Natural killer cell (primary cell): ENCODE measurements around the gene P2RY12. TPM values are rescaled to one million over a fixed set of nuclear protein-coding genes. Genes with fewer than 3 reads are reported as not detected.
"Not testable (repeated sequence)": the region's sequence is repeated elsewhere in the genome, so short reads cannot be mapped to it uniquely, and the experiment has no call there.

Experiments
- ATAC-seq, 3 donors: fragments of 150-1000 bp in 2 of 3; fragments of 200-7000 bp in 1 of 3; cut with Tn5 transposase; 1 replicate in 1 of 3; 2 replicates in 2 of 3; pipeline ENCODE4 v1.10.0; 2021; ENCODE audit warnings: mild to moderate bottlenecking in 2 of 3, moderate library complexity in 2 of 3
- DNase-seq, 2 donors: peaks; one replicate each; pipeline versions ENCODE4 v3.0.0 to v3.0.0-alpha.2; 2013 to 2021; ENCODE audit warnings: mixed read lengths in 1 of 2
- H3K27ac ChIP-seq: one replicate; pipeline ENCODE4 v1.5.1; 2013; ENCODE audit warnings: mild to moderate bottlenecking, low read length
- H3K27me3 ChIP-seq: one replicate; pipeline ENCODE4 v1.6.1; 2013; ENCODE audit warnings: low read length; ENCODE audit not compliant: control insufficient read depth, insufficient read depth
- H3K36me3 ChIP-seq: one replicate; pipeline ENCODE4 v1.6.1; 2013; ENCODE audit warnings: low read length; ENCODE audit not compliant: control insufficient read depth, insufficient read depth
- H3K4me1 ChIP-seq: one replicate; pipeline ENCODE4 v1.6.1; 2013; ENCODE audit warnings: low read length; ENCODE audit not compliant: control insufficient read depth, insufficient read depth
- H3K4me3 ChIP-seq: one replicate; pipeline ENCODE4 v1.5.1; 2013; ENCODE audit warnings: low read length
- H3K9me3 ChIP-seq: one replicate; pipeline ENCODE4 v1.6.1; 2013; ENCODE audit warnings: low read length; ENCODE audit not compliant: control insufficient read depth, insufficient read depth
- H3K27ac Mint-ChIP-seq, 2 donors: one replicate each; pipeline ENCODE4 v1.8.0; 2022; ENCODE audit warnings: mild to moderate bottlenecking in 2 of 2, mixed read lengths in 2 of 2, moderate library complexity in 1 of 2
- H3K27me3 Mint-ChIP-seq, 2 donors: one replicate each; pipeline ENCODE4 v1.8.0; 2022; ENCODE audit warnings: low read depth in 2 of 2, mixed read lengths in 2 of 2
- H3K36me3 Mint-ChIP-seq: one replicate; pipeline ENCODE4 v1.8.0; 2022; ENCODE audit warnings: mixed read lengths
- H3K4me1 Mint-ChIP-seq, 2 donors: one replicate each; pipeline ENCODE4 v1.8.0; 2022; ENCODE audit warnings: mixed read lengths in 2 of 2
- H3K4me3 Mint-ChIP-seq: one replicate; pipeline ENCODE4 v1.8.0; 2022; ENCODE audit warnings: mild to moderate bottlenecking, moderate library complexity, mixed read lengths
- H3K9me3 Mint-ChIP-seq, 2 donors: one replicate each; pipeline ENCODE4 v1.8.0; 2022; ENCODE audit warnings: mixed read lengths in 2 of 2
- WGBS: methylation state at CpG from one replicate; pipeline ENCODE4 v1.1.7; 2013; ENCODE audit warnings: missing lambda C conversion rate; ENCODE audit not compliant: insufficient coverage; 5-methylcytosine and 5-hydroxymethylcytosine counted together
- intact Hi-C: fragments of 100-400 bp; cut with micrococcal nuclease; formaldehyde crosslinking; loops from one replicate; pipeline ENCODE4 v1.14.2; 2022
- total RNA-seq, 4 donors: library from RNA; stranded (reverse); fragments of 120-200 nt in 1 of 4; gene quantifications; one replicate each; pipeline versions ENCODE4 v1.2.3 to v1.2.4, GENCODE V29; 2013 to 2022
- TF ChIP-seq, protein P1 (sequence below): fragments of 200-600 bp; IDR thresholded peaks from one replicate; pipeline ENCODE4 v1.8.0; 2022; ENCODE audit warnings: antibody characterized with exemption

The P2RY12 gene
- total RNA-seq, 3 donors from 2014 or later (not counting 1 experiment from before 2014, with no cell fraction given) = 0.52 to 1.6 (median 1.3) TPM

DNA sequence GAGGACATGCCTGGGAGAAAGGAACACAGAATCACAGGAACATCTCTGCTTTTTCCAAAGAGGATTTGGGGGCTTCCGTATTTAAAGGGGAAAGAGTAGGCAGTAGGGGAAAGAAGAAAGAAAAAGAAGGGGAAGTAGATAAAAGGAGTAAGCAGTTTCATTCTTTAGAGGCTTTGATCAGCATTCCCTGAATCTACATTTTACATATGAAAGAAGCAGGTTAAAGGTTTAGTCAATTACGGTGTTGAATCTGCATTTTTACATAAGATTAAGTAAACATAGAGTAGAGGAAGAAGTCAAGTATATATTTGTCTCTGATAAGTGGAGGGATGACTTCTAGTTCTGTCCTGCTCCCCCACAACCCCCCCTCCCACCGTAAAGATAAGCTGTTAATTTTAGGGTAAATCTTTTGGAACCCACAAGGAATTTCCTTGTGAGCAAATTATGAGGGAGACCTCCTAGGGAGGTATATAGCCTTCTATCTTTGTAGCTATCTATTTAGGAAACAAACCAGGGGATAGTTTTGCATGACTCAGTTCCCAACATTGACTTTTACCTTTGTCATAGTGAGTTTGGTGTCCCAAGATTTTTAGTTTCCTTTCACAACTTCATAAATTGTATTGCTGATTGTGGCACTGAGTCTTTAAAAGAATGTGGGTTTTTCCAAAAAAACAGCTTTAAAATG is 8.7 kb upstream of the P2RY12 start:
- intact Hi-C loops = no loop called here
- Histone ChIP-seq H3K4me3 (no peak overlapping the region), H3K36me3 (no peaks in the 10 kb centered on the region), H3K4me1 (no peaks in the 10 kb centered on the region), H3K27me3 (no peaks in the 10 kb centered on the region), H3K27ac (no peak overlapping the region), H3K9me3 (no peaks in the 10 kb centered on the region)
- Mint-ChIP-seq H3K27me3 (no peaks in the 10 kb centered on the region), H3K9me3 (no peaks in the 10 kb centered on the region), H3K27ac (no peak overlapping the region), H3K36me3 (no peaks in the 10 kb centered on the region), H3K4me3 (no peak overlapping the region), H3K4me1 (no peaks in the 10 kb centered on the region)
- TF ChIP-seq, protein P1, sequence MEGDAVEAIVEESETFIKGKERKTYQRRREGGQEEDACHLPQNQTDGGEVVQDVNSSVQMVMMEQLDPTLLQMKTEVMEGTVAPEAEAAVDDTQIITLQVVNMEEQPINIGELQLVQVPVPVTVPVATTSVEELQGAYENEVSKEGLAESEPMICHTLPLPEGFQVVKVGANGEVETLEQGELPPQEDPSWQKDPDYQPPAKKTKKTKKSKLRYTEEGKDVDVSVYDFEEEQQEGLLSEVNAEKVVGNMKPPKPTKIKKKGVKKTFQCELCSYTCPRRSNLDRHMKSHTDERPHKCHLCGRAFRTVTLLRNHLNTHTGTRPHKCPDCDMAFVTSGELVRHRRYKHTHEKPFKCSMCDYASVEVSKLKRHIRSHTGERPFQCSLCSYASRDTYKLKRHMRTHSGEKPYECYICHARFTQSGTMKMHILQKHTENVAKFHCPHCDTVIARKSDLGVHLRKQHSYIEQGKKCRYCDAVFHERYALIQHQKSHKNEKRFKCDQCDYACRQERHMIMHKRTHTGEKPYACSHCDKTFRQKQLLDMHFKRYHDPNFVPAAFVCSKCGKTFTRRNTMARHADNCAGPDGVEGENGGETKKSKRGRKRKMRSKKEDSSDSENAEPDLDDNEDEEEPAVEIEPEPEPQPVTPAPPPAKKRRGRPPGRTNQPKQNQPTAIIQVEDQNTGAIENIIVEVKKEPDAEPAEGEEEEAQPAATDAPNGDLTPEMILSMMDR = no peak
- WGBS = 67% methylated on average over 1 of the region's 3 CpGs
- ATAC-seq = no peak
- DNase-seq = no peak

DNA sequence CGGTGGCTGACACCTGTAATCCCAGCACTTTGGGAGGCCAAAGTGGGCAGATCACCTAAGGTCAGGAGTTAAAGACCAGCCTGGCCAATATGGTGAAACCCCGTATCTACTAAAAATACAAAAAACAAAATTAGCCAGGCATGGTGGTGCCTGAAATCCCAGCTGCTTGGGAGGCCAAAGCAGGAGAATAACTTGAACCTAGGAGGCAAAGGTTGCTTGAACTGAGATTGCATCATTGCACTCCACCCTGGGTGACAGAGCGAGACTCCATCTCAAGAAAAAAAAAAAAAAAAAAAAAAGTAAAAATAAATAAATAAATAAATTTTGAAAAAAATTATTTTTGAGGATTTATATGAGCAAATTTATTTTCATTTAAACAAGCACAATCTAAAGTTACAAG is 7.6 kb upstream of the P2RY12 start:
- H3K9me3 ChIP-seq, H3K4me3 ChIP-seq, H3K27me3 ChIP-seq, H3K9me3 Mint-ChIP-seq, H3K36me3 ChIP-seq, H3K27ac Mint-ChIP-seq, DNase-seq, H3K27ac ChIP-seq, H3K4me1 Mint-ChIP-seq, intact Hi-C loops, ATAC-seq, H3K4me3 Mint-ChIP-seq, H3K27me3 Mint-ChIP-seq, H3K36me3 Mint-ChIP-seq, H3K4me1 ChIP-seq: not testable (repeated sequence)
- WGBS = 77% methylated on average over 2 of the region's 3 CpGs

DNA sequence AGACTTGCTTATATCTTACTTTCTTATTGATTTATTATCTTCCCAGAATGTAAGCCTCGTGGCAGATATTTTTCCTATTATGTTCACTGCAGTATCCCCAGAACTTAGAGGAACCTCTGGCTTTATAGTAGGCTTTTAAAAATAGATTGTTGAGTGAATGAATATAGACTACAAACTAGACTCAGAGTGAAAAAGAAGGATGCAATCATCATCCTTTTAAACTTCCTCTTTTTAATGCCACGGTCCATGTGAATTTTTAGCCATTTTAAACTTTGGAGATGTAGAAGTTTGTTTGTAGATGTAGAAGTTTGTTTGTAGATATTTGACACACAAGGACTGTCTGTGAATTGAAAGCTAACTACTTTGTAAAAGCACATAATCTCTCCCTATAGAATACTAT is 7.2 kb upstream of the P2RY12 start:
- H3K4me1 ChIP-seq = no peaks in the 10 kb centered on the region
- no peak overlapping the region for H3K4me3 ChIP-seq
- H3K9me3 ChIP-seq = no peaks in the 10 kb centered on the region
- Mint-ChIP-seq H3K27ac (no peak overlapping the region), H3K27me3 (no peaks in the 10 kb centered on the region), H3K4me1 (no peaks in the 10 kb centered on the region), H3K9me3 (no peaks in the 10 kb centered on the region), H3K4me3 (no peak overlapping the region), H3K36me3 (no peaks in the 10 kb centered on the region)
- ATAC-seq (no peak), DNase-seq (no peak)
- no CpG with 5 or more reads among the region's 2 CpGs for WGBS
- intact Hi-C loops = no loop called here
- no peaks in the 10 kb centered on the region for H3K36me3 ChIP-seq
- no peak overlapping the region for H3K27ac ChIP-seq
- H3K27me3 ChIP-seq = no peaks in the 10 kb centered on the region
- TF ChIP-seq, protein P1 = no peak

GRCh38 chr3:151387842-151388241 is 3.3 kb upstream of the P2RY12 start:
- Histone ChIP-seq H3K9me3 (no peaks in the 10 kb centered on the region), H3K4me1 (no peaks in the 10 kb centered on the region), H3K27ac (peak overlapping the region; percentile 1), H3K27me3 (no peaks in the 10 kb centered on the region), H3K4me3 (no peak overlapping the region), H3K36me3 (no peaks in the 10 kb centered on the region)
- intact Hi-C loops = no loop called here
- Mint-ChIP-seq H3K4me3 (no peak overlapping the region), H3K9me3 (no peaks in the 10 kb centered on the region), H3K27me3 (no peaks in the 10 kb centered on the region), H3K4me1 (peaks cover 6 to 7% of the 10 kb centered on the region in 2 donors), H3K36me3 (no peaks in the 10 kb centered on the region), H3K27ac (no peak overlapping the region)
- WGBS = 71% methylated on average over 8 of the region's 9 CpGs
- no peak for DNase-seq
- no peak for ATAC-seq
- TF ChIP-seq, protein P1 = no peak
